B cell (primary cell): ENCODE results near the gene RNFT2. TPM values are rescaled to one million over a fixed set of nuclear protein-coding genes. Genes with fewer than 3 reads are reported as not detected.

Source experiments
- ATAC-seq: fragments of 200-7000 bp; cut with Tn5 transposase; one replicate; pipeline ENCODE4 v1.10.0; 2021; ENCODE audit warnings: low read depth, mild to moderate bottlenecking, moderate number of reproducible peaks, moderate library complexity
- CTCF ChIA-PET: fragments of 350-600 bp; sonication (Branson Sonifier 250); formaldehyde crosslinking; loops from one replicate; lab custom pipeline; 2021; ENCODE audit warnings: antibody characterized with exemption, inconsistent platforms; lab: Charles Lee
- POLR2A ChIA-PET: fragments of 350-600 bp; sonication (Branson Sonifier 250); formaldehyde crosslinking; loops from one replicate; lab custom pipeline; 2021; ENCODE audit warnings: antibody characterized with exemption; lab: Charles Lee
- DNase-seq: peaks from one replicate; pipeline ENCODE4 v3.0.0; 2013
- H2AFZ ChIP-seq: 2 replicates; pipeline ENCODE4 v1.6.1; 2012; ENCODE audit warnings: mild to moderate bottlenecking, low read depth, low read length; ENCODE audit not compliant: insufficient read depth, poor library complexity, severe bottlenecking
- H3K27ac ChIP-seq, 2 donors: 1 replicate in 1 of 2; 2 replicates in 1 of 2; pipeline ENCODE4 v1.5.1; 2012 to 2013; ENCODE audit warnings: low read length in 2 of 2, mild to moderate bottlenecking in 2 of 2, moderate library complexity in 1 of 2
- H3K27me3 ChIP-seq, 4 experiments: fragments of 200-600 bp in 1 of 4; sonication (generic) in 1 of 4; replicated peaks in 1 of 4; 1 replicate in 2 of 4; 2 replicates in 2 of 4; pipeline versions ENCODE4 v1.6.1 to v1.7.0; 2013 to 2016; ENCODE audit warnings: low read length in 3 of 4, mild to moderate bottlenecking in 2 of 4, mixed read lengths in 1 of 4, moderate library complexity in 1 of 4; ENCODE audit not compliant: insufficient read depth in 4 of 4, control insufficient read depth in 3 of 4; ENCODE audit errors: control extremely low read depth in 1 of 4
- H3K36me3 ChIP-seq, 2 experiments: replicated peaks in 1 of 2; 1 replicate in 1 of 2; 2 replicates in 1 of 2; pipeline versions ENCODE4 v1.6.1 to v1.7.1; 2013; ENCODE audit warnings: low read length in 1 of 2; ENCODE audit not compliant: insufficient read depth in 2 of 2, control insufficient read depth in 1 of 2; ENCODE audit errors: control extremely low read depth in 1 of 2, extremely low read depth in 1 of 2
- H3K4me1 ChIP-seq, 2 donors: fragments of 200-600 bp in 1 of 2; sonication (generic) in 1 of 2; 1 replicate in 1 of 2; 2 replicates in 1 of 2; pipeline versions ENCODE4 v1.5.1 to v1.6.1; 2013 to 2017; ENCODE audit warnings: low read length in 2 of 2; ENCODE audit not compliant: control insufficient read depth in 2 of 2, insufficient read depth in 2 of 2
- H3K4me2 ChIP-seq: replicated peaks from 2 replicates; pipeline ENCODE3; 2012; ENCODE audit warnings: mild to moderate bottlenecking, low read depth, low read length; ENCODE audit not compliant: poor library complexity, severe bottlenecking
- H3K4me3 ChIP-seq, 5 experiments: fragments of 200-600 bp in 1 of 5; sonication (generic) in 1 of 5; 1 replicate in 3 of 5; 2 replicates in 2 of 5; pipeline versions ENCODE4 v1.5.1 to v1.7.0; 2011 to 2016; ENCODE audit warnings: low read length in 4 of 5, mild to moderate bottlenecking in 4 of 5, low read depth in 2 of 5, control low read depth in 1 of 5, moderate library complexity in 1 of 5; ENCODE audit not compliant: insufficient read depth in 1 of 5; ENCODE audit errors: control extremely low read depth in 1 of 5, extremely low read depth in 1 of 5
- H3K79me2 ChIP-seq: fragments of 200-600 bp; sonication (generic); one replicate; pipeline ENCODE4 v1.6.0; 2016; ENCODE audit warnings: low read length; ENCODE audit not compliant: control insufficient read depth, insufficient read depth
- H3K9ac ChIP-seq: fragments of 200-600 bp; sonication (generic); 2 replicates; pipeline ENCODE4 v1.6.1; 2017; ENCODE audit warnings: mild to moderate bottlenecking, low read length, moderate library complexity
- H3K9me3 ChIP-seq, 3 donors: one replicate each; pipeline versions ENCODE4 v1.6.1 to v1.7.1; 2013; ENCODE audit warnings: low read length in 2 of 3; ENCODE audit not compliant: control insufficient read depth in 2 of 3, insufficient read depth in 1 of 3; ENCODE audit errors: control extremely low read depth in 1 of 3
- H4K20me1 ChIP-seq: 2 replicates; pipeline ENCODE4 v1.6.0; 2012; ENCODE audit warnings: mild to moderate bottlenecking, low read length; ENCODE audit not compliant: insufficient read depth, control insufficient read depth, poor library complexity, severe bottlenecking
- H3K27ac Mint-ChIP-seq: one replicate; pipeline ENCODE4 v1.8.0; 2021; ENCODE audit warnings: mixed read lengths
- H3K27me3 Mint-ChIP-seq: one replicate; pipeline ENCODE4 v1.8.0; 2021; ENCODE audit warnings: mixed read lengths
- H3K4me1 Mint-ChIP-seq: one replicate; pipeline ENCODE4 v1.8.0; 2021; ENCODE audit warnings: mixed read lengths
- H3K4me3 Mint-ChIP-seq: one replicate; pipeline ENCODE4 v1.8.0; 2021; ENCODE audit warnings: mixed read lengths
- H3K9me3 Mint-ChIP-seq: one replicate; pipeline ENCODE4 v1.8.0; 2022; ENCODE audit warnings: mixed read lengths; ENCODE audit not compliant: insufficient read depth
- CTCF ChIP-seq: fragments of 200-600 bp; IDR thresholded peaks from one replicate; pipeline ENCODE4 v1.8.0; 2022; ENCODE audit warnings: antibody characterized with exemption, mild to moderate bottlenecking
- EZH2 ChIP-seq: IDR thresholded peaks from 2 replicates; pipeline ENCODE4 v1.6.1; 2012; ENCODE audit warnings: borderline replicate concordance, low read depth, mild to moderate bottlenecking, moderate library complexity, low read length; ENCODE audit not compliant: insufficient read depth, poor library complexity, severe bottlenecking
- WGBS: methylation state at CpG from one replicate; pipeline ENCODE4 v1.1.5; 2013; ENCODE audit warnings: missing lambda C conversion rate; ENCODE audit not compliant: insufficient coverage; 5-methylcytosine and 5-hydroxymethylcytosine counted together
- intact Hi-C: fragments of 100-400 bp; cut with micrococcal nuclease; formaldehyde crosslinking; loops from one replicate; pipeline ENCODE4 v1.10.0; 2022
- polyA plus RNA-seq: library from polyadenylated mRNA; depleted of rRNA; stranded (reverse); fragments of >200 nt; gene quantifications from 2 replicates; pipeline ENCODE4 v1.2.3, GENCODE V29; 2012
- total RNA-seq, 2 donors: library from RNA; stranded (reverse); fragments of 120-200 nt in 1 of 2; gene quantifications; 1 replicate in 1 of 2; 2 replicates in 1 of 2; pipeline versions ENCODE4 v1.2.3 to v1.2.4, GENCODE V29; 2013 to 2022

The RNFT2 gene
- total and polyA plus RNA-seq, 2 donors (not counting 1 experiment from before 2014, with no cell fraction given) = 5.2 to 18.2 TPM

GRCh38 chr12:116853507-116853906 lies 115.4 kb downstream of the RNFT2 start:
- H3K4me1 Mint-ChIP-seq = peaks cover 27% of the 10 kb centered on the region
- H4K20me1 ChIP-seq = no peaks in the 10 kb centered on the region
- H3K27ac ChIP-seq = no peak overlapping the region
- no peak for DNase-seq
- peaks cover 2% of the 10 kb centered on the region for H3K9me3 Mint-ChIP-seq
- no peaks in the 10 kb centered on the region for H3K79me2 ChIP-seq
- H3K4me3 Mint-ChIP-seq = no peak overlapping the region
- no peak overlapping the region for H3K9ac ChIP-seq
- ATAC-seq = no peak
- ChIA-PET POLR2A (interaction anchor here (0.6 kb wide), 1 partner anchor 9 kb away, joined by 5 read pairs; no protein-coding TSS in a partner anchor), CTCF (interaction anchor here (1.0 kb wide), 1 partner anchor 16 kb away, joined by 3 read pairs; no protein-coding TSS in a partner anchor)
- H3K4me2 ChIP-seq = no peak overlapping the region
- no peak overlapping the region for H3K4me3 ChIP-seq
- intact Hi-C loops = no loop called here
- TF ChIP-seq EZH2 (no peak), CTCF (no peak)
- H3K27me3 ChIP-seq = no peaks in the 10 kb centered on the region
- no peaks in the 10 kb centered on the region for H3K9me3 ChIP-seq
- no peak overlapping the region for H3K27ac Mint-ChIP-seq
- H3K27me3 Mint-ChIP-seq = no peaks in the 10 kb centered on the region
- no peaks in the 10 kb centered on the region for H3K36me3 ChIP-seq
- peaks cover 16 to 26% of the 10 kb centered on the region in 2 donors for H3K4me1 ChIP-seq
- WGBS = 70% methylated on average over 3 of the region's 5 CpGs
- no peak overlapping the region for H2AFZ ChIP-seq

- Histone ChIP-seq H3K27me3 (no peaks in the 10 kb centered on the region), H4K20me1 (no peaks in the 10 kb centered on the region), H3K27ac (no peak overlapping the region), H3K9me3 (no peaks in the 10 kb centered on the region), H3K4me3 (no peak overlapping the region), H3K4me2 (no peak overlapping the region), H3K9ac (no peak overlapping the region), H3K4me1 (peaks cover 16 to 46% of the 10 kb centered on the region in 2 donors), H2AFZ (no peak overlapping the region), H3K79me2 (no peaks in the 10 kb centered on the region), H3K36me3 (no peaks in the 10 kb centered on the region)
- H3K27ac Mint-ChIP-seq = peak overlapping the region; percentile 50
- no peak overlapping the region for H3K4me3 Mint-ChIP-seq
- ChIA-PET POLR2A (interaction anchor here (0.6 kb wide), 1 partner anchor 296 kb away, joined by 4 read pairs; no protein-coding TSS in a partner anchor), CTCF (interaction anchor here (0.6 to 1.4 kb wide), 2 partner anchors 21 to 24 kb away, joined by 4 read pairs; no protein-coding TSS in a partner anchor)
- intact Hi-C loops = no loop called here
- peaks cover 48% of the 10 kb centered on the region for H3K4me1 Mint-ChIP-seq
- TF ChIP-seq EZH2 (no peak), CTCF (no peak)
- no peaks in the 10 kb centered on the region for H3K27me3 Mint-ChIP-seq
- WGBS = 94% methylated on average over 12 of the region's 16 CpGs
- DNase-seq (no peak), ATAC-seq (no peak)
- no peaks in the 10 kb centered on the region for H3K9me3 Mint-ChIP-seq
Observed at GRCh38 chr12:116855744-116856470, 117.8 kb downstream of the RNFT2 start.
